GM18861 (cell line): Measurements from ENCODE around the gene FMN1.
A peak's percentile ranks its signal among the peaks of the same experiment; 100 is the strongest.

Source experiments
- ATAC-seq: cut with Tn5 transposase; IDR thresholded peaks from one replicate; pipeline ENCODE4 v1.9.1; 2021; ENCODE audit not compliant: unreplicated experiment

FMN1 gene

GRCh38 chr15:33155691-33156420 lies 38.7 kb downstream of the FMN1 start:
- no peak for ATAC-seq

GRCh38 chr15:33154351-33155166 lies 40.0 kb downstream of the FMN1 start:
- ATAC-seq, result no peak

GRCh38 chr15:33153548-33153947 lies 41.0 kb downstream of the FMN1 start:
- no peak for ATAC-seq

- no peak for ATAC-seq
These were observed 41.9 kb downstream of the FMN1 start for GRCh38 chr15:33152502-33153109.

- peak; percentile 56 for ATAC-seq
These were observed 43.5 kb downstream of the FMN1 start for GRCh38 chr15:33150971-33151370.

- no peak for ATAC-seq
These were observed 44.0 kb downstream of the FMN1 start for GRCh38 chr15:33150431-33150941.

- ATAC-seq, result no peak
These were observed 44.6 kb downstream of the FMN1 start for GRCh38 chr15:33149919-33150318.

GRCh38 chr15:33148129-33148751 lies 46.3 kb downstream of the FMN1 start:
- ATAC-seq, result no peak

GRCh38 chr15:33146051-33146450 lies 48.5 kb downstream of the FMN1 start:
- ATAC-seq, result no peak

- no peak for ATAC-seq
These were observed 49.1 kb downstream of the FMN1 start for GRCh38 chr15:33145447-33145846.

- ATAC-seq, result peak; percentile 94
These were observed 51.8 kb downstream of the FMN1 start for GRCh38 chr15:33142708-33143107.

- ATAC-seq, result no peak
These were observed 56.5 kb downstream of the FMN1 start for GRCh38 chr15:33138000-33138399.

- no peak for ATAC-seq
These were observed 57.4 kb downstream of the FMN1 start for GRCh38 chr15:33137101-33137500.

- ATAC-seq, result no peak
These were observed 58.2 kb downstream of the FMN1 start for GRCh38 chr15:33136353-33136752.

- ATAC-seq, result no peak
These were observed 59.1 kb downstream of the FMN1 start for GRCh38 chr15:33135355-33135781.

- ATAC-seq, result no peak
These were observed 61.7 kb downstream of the FMN1 start for GRCh38 chr15:33132722-33133345.

GRCh38 chr15:33132233-33132580 lies 62.3 kb downstream of the FMN1 start:
- no peak for ATAC-seq

- ATAC-seq, result no peak
These were observed 62.8 kb downstream of the FMN1 start for GRCh38 chr15:33131552-33132232.

- no peak for ATAC-seq
These were observed 67.8 kb downstream of the FMN1 start for GRCh38 chr15:33126559-33127290.
